HL-60 (cell line): ENCODE measurements around the gene MAP3K6.

Experiments used
- POLR2AphosphoS5 ChIP-seq: IDR thresholded peaks from 2 replicates; pipeline ENCODE4 v1.6.1; 2012; ENCODE audit warnings: low read depth
- TF ChIP-seq, protein P1 (sequence below): IDR thresholded peaks from one replicate; pipeline ENCODE4 v1.5.1; 2011; ENCODE audit warnings: low read length, control low read depth, inconsistent platforms; ENCODE audit not compliant: insufficient read depth

DNA sequence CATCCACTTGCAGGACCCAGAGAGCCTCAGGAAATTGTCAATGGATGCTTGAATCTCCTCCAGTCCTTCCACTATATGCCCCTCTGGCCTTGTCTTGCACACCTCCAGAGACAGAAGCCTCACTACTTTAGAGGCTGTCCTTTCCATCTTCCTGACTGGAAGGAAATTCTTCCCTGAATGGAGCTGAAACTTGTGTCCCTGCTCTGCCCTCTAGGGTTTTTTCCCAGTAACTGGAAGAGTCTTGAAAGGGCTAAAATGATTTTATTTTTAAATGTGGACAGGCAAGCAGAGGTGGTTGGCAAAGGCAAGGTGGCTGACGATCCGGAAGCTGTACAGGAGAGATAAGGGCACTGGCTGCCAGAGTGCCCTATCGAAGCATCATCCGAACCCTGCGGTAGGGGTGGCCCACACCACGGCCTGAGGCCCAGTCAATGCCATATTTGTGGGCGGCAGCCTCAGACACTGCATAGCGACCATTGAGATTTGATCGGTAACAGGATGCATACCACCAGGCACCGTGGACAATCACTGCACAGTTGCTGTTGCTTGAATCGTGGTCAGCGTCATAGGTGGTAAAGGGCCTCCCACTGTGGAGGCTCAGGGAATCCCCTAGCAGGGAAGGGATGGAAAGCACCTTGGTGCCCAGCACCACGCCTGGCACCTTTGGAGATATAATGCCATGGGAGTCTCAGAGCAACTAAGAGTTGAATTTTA is 2.3 kb upstream of the MAP3K6 start:
- TF ChIP-seq, protein P1, sequence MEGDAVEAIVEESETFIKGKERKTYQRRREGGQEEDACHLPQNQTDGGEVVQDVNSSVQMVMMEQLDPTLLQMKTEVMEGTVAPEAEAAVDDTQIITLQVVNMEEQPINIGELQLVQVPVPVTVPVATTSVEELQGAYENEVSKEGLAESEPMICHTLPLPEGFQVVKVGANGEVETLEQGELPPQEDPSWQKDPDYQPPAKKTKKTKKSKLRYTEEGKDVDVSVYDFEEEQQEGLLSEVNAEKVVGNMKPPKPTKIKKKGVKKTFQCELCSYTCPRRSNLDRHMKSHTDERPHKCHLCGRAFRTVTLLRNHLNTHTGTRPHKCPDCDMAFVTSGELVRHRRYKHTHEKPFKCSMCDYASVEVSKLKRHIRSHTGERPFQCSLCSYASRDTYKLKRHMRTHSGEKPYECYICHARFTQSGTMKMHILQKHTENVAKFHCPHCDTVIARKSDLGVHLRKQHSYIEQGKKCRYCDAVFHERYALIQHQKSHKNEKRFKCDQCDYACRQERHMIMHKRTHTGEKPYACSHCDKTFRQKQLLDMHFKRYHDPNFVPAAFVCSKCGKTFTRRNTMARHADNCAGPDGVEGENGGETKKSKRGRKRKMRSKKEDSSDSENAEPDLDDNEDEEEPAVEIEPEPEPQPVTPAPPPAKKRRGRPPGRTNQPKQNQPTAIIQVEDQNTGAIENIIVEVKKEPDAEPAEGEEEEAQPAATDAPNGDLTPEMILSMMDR = no peak
- TF ChIP-seq POLR2AphosphoS5 = no peak
